MCF 10A (cell line): ENCODE results near the gene ZCCHC9. TPM values are rescaled to one million over a fixed set of nuclear protein-coding genes. Genes with fewer than 3 reads are reported as not detected.
"Not testable (repeated sequence)": the region's sequence is repeated elsewhere in the genome, so short reads cannot be mapped to it uniquely, and the experiment has no call there.

Source experiments
- BruUV-seq: library from RNA; stranded (reverse); fragments of 400-500 nt; replicated peaks from 2 replicates; lab custom pipeline; 2021; lab: Mats Ljungman, UMichigan
- CTCF ChIA-PET: fragments of 300-600 bp; sonication (Branson Sonifier 250); formaldehyde crosslinking; extraction: SDS; loops from one replicate; lab custom pipeline; 2021; ENCODE audit warnings: antibody characterized with exemption, inconsistent platforms; lab: Yijun Ruan, JAX
- POLR2A ChIA-PET: fragments of 300-600, 350-650 bp; sonication (Branson Sonifier 250); formaldehyde crosslinking; extraction: SDS; loops from one replicate; lab custom pipeline; 2020; ENCODE audit warnings: antibody characterized with exemption, inconsistent platforms; lab: Yijun Ruan, JAX
- DNase-seq: peaks from one replicate; pipeline ENCODE4 v3.0.0-alpha.2; 2018; ENCODE audit not compliant: unreplicated experiment
- H3K27ac Mint-ChIP-seq: one replicate; pipeline ENCODE4 v1.8.0; 2022; ENCODE audit warnings: mild to moderate bottlenecking, low read depth, mixed read lengths; ENCODE audit not compliant: unreplicated experiment
- H3K27me3 Mint-ChIP-seq: one replicate; pipeline ENCODE4 v1.8.0; 2022; ENCODE audit warnings: mixed read lengths; ENCODE audit not compliant: insufficient read depth, unreplicated experiment
- H3K36me3 Mint-ChIP-seq: one replicate; pipeline ENCODE4 v1.8.0; 2022; ENCODE audit warnings: mild to moderate bottlenecking, moderate library complexity, mixed read lengths; ENCODE audit not compliant: insufficient read depth, unreplicated experiment
- H3K4me1 Mint-ChIP-seq: one replicate; pipeline ENCODE4 v1.8.0; 2022; ENCODE audit warnings: mixed read lengths; ENCODE audit not compliant: insufficient read depth, unreplicated experiment
- H3K4me3 Mint-ChIP-seq: one replicate; pipeline ENCODE4 v1.8.0; 2022; ENCODE audit warnings: mild to moderate bottlenecking, moderate library complexity, mixed read lengths; ENCODE audit not compliant: unreplicated experiment
- H3K9me3 Mint-ChIP-seq: one replicate; pipeline ENCODE4 v1.8.0; 2022; ENCODE audit warnings: mixed read lengths; ENCODE audit not compliant: unreplicated experiment
- intact Hi-C: fragments of 100-400 bp; cut with micrococcal nuclease; formaldehyde crosslinking; loops from 2 replicates; pipeline ENCODE4 v1.14.1; 2022
- total RNA-seq: library from RNA; stranded (reverse); gene quantifications from 2 replicates; pipeline ENCODE4 v1.2.3, GENCODE V29; 2022
- TF ChIP-seq, protein P1 (sequence below): fragments of 200-600 bp; IDR thresholded peaks from one replicate; pipeline ENCODE4 v1.8.0; 2022; ENCODE audit warnings: antibody characterized with exemption, mild to moderate bottlenecking; ENCODE audit not compliant: unreplicated experiment

Gene ZCCHC9
- total RNA-seq, 1 experiment from 2014 or later, result 31.5 TPM

DNA sequence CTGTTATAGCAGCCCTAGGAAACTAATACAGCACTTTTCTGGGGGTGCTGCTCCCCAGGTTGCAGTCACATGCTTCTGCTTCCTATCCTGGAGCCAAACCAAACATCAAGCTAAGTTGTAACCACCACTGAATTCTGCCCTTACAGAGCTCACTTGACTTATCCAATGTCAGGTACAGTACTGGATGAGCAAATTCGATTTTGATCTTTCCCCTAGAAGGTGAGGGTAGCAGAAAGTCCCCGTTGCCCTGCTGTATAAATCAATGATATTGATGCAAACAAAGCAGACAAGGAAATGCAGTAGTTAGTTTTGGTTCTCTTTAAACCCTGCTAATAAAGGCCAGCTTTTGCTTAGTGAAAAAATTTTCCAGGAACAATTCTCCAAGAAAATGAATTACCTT is 36.4 kb downstream of the ZCCHC9 start:
- BruUV-seq, result no TSS peak
- no peak for DNase-seq
- Mint-ChIP-seq H3K9me3 (no peaks in the 10 kb centered on the region), H3K4me1 (no peaks in the 10 kb centered on the region), H3K27ac (no peak overlapping the region), H3K27me3 (no peaks in the 10 kb centered on the region), H3K4me3 (no peak overlapping the region), H3K36me3 (no peaks in the 10 kb centered on the region)
- intact Hi-C loops, result no loop called here
- POLR2A ChIA-PET, result interaction anchor here (0.9 kb wide), 1 partner anchor 9 kb away, joined by 3 read pairs; no protein-coding TSS in a partner anchor
- TF ChIP-seq, protein P1, sequence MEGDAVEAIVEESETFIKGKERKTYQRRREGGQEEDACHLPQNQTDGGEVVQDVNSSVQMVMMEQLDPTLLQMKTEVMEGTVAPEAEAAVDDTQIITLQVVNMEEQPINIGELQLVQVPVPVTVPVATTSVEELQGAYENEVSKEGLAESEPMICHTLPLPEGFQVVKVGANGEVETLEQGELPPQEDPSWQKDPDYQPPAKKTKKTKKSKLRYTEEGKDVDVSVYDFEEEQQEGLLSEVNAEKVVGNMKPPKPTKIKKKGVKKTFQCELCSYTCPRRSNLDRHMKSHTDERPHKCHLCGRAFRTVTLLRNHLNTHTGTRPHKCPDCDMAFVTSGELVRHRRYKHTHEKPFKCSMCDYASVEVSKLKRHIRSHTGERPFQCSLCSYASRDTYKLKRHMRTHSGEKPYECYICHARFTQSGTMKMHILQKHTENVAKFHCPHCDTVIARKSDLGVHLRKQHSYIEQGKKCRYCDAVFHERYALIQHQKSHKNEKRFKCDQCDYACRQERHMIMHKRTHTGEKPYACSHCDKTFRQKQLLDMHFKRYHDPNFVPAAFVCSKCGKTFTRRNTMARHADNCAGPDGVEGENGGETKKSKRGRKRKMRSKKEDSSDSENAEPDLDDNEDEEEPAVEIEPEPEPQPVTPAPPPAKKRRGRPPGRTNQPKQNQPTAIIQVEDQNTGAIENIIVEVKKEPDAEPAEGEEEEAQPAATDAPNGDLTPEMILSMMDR, result no peak
- CTCF ChIA-PET, result no interaction called here

DNA sequence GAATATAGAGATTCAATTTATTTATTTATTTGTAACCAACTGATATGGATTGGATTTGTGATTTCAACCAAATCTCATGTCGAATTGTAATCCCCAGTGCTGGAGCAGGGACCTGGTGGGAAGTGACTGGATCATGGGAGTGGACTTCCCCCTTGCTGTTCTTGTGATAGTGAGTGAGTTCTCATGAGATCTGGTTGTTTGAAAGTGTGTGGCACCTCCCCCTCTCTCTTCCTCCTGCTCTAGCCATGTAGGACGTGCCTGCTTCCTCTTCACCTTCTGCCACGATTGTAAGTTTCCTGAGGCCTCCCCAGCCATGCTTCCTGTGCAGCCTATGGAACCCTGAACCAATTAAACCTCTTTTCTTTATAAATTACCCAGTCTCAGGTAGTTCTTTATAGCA is 36.8 kb downstream of the ZCCHC9 start:
- H3K36me3 Mint-ChIP-seq, H3K4me3 Mint-ChIP-seq, H3K4me1 Mint-ChIP-seq, BruUV-seq, DNase-seq, H3K27ac Mint-ChIP-seq, intact Hi-C loops, H3K9me3 Mint-ChIP-seq, H3K27me3 Mint-ChIP-seq, POLR2A ChIA-PET, CTCF ChIA-PET: not testable (repeated sequence)

DNA sequence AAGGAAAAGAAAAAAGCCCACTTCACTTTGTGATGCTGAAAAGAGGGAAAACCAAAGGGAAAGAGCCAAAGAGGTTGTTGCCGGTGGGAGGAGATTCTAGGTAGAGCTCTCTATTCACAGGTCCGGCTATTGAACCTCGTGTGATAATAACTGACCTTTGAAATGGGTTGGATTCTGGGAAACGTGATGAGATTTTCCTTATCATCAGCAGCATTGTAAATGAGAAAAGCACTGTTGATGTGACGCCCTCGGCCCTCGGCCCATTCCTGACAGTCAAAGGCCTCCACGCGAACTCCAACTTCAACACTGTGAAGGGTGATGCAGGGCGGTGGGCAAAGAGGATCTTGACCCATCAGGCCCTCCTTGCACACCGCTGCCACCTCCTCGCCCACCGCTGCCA is 43.3 kb downstream of the ZCCHC9 start:
- no peak overlapping the region for H3K27ac Mint-ChIP-seq
- intact Hi-C loops, result no loop called here
- TF ChIP-seq, protein P1, result no peak
- no peak overlapping the region for H3K4me3 Mint-ChIP-seq
- DNase-seq, result no peak
- BruUV-seq, result no TSS peak
- ChIA-PET POLR2A (interaction anchor here (0.5 kb wide), 1 partner anchor 670 kb away, joined by 3 read pairs; no protein-coding TSS in a partner anchor), CTCF (no interaction called here)
- H3K27me3 Mint-ChIP-seq, result no peaks in the 10 kb centered on the region
- H3K9me3 Mint-ChIP-seq, result no peaks in the 10 kb centered on the region
- no peaks in the 10 kb centered on the region for H3K36me3 Mint-ChIP-seq
- H3K4me1 Mint-ChIP-seq, result no peaks in the 10 kb centered on the region

DNA sequence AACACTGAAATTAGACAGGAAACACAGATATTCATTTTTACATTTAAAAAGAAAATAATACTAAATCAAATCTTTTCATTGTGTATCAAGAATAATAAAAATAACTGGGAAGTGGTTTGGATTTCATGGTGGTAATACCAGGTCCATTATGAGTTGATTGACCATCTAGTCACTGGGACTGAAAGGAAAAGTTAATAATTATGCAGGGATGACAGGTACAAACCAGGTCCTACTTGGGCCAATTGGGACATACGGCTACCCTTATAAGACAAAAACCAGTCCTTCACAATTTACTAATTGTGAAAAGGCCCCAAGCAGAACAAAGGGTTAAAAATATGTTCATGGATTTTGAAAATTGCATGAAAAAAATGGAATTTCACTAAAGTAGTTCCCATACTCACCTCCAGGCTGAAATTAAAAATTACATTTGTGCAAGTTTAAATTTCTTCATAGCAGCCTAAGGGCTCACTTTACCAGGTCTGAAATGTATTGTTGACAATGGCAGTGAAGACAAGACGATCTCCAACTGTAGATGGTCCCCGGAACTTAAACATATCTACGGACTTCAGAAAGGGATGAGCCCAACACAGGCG is 44.1 kb downstream of the ZCCHC9 start:
- Mint-ChIP-seq H3K36me3 (no peaks in the 10 kb centered on the region), H3K27ac (no peak overlapping the region), H3K27me3 (no peaks in the 10 kb centered on the region), H3K4me1 (no peaks in the 10 kb centered on the region), H3K9me3 (no peaks in the 10 kb centered on the region), H3K4me3 (no peak overlapping the region)
- intact Hi-C loops, result no loop called here
- POLR2A ChIA-PET, result no interaction called here
- BruUV-seq, result no TSS peak
- no peak for DNase-seq
- TF ChIP-seq, protein P1, result no peak
- CTCF ChIA-PET, result no interaction called here
